AG04450 (cell line): ENCODE results near the gene TUBB. TPM values are rescaled to one million over a fixed set of nuclear protein-coding genes. Genes with fewer than 3 reads are reported as not detected.

Experiments
- CTCF ChIA-PET: fragments of 300-600, 350-600 bp; formaldehyde crosslinking; extraction: SDS; loops from one replicate; lab custom pipeline; 2022; ENCODE audit warnings: antibody characterized with exemption, inconsistent platforms; lab: Charles Lee
- POLR2A ChIA-PET: fragments of 350-600 bp; formaldehyde crosslinking; extraction: SDS; loops from one replicate; lab custom pipeline; 2021; ENCODE audit warnings: antibody characterized with exemption, inconsistent platforms; lab: Yijun Ruan, JAX
- DNase-seq: peaks from one replicate; pipeline ENCODE4 v3.0.0-alpha.2; 2011; ENCODE audit warnings: low read depth, low spot score
- H3K27ac ChIP-seq: one replicate; pipeline ENCODE4 v1.5.1; 2012; ENCODE audit warnings: low read depth, low read length, control low read depth
- H3K27me3 ChIP-seq: one replicate; pipeline ENCODE4 v1.6.0; 2012; ENCODE audit warnings: low read length; ENCODE audit not compliant: control insufficient read depth, insufficient read depth
- H3K4me3 ChIP-seq: 2 replicates; pipeline ENCODE4 v1.5.1; 2011; ENCODE audit warnings: mild to moderate bottlenecking, low read depth, low read length, control low read depth
- H3K9me3 ChIP-seq: 2 replicates; pipeline ENCODE4 v1.5.1; 2012; ENCODE audit warnings: low read length; ENCODE audit not compliant: control insufficient read depth, insufficient read depth
- CTCF ChIP-seq: IDR thresholded peaks from 2 replicates; pipeline ENCODE4 v1.5.1; 2011; ENCODE audit warnings: low read depth, low read length, control low read depth, inconsistent platforms
- polyA minus RNA-seq: library from RNA; depleted of rRNA, polyadenylated mRNA; stranded (reverse); fragments of >200 nt; gene quantifications from 2 replicates; pipeline ENCODE4 v1.2.3, GENCODE V29; 2011; rRNA and poly(A)+ RNA removed
- polyA plus RNA-seq: library from polyadenylated mRNA; depleted of rRNA; stranded (reverse); fragments of >200 nt; gene quantifications from 2 replicates; pipeline ENCODE4 v1.2.3, GENCODE V29; 2011; rRNA removed

Gene TUBB
- 1,457 and 1,715 TPM in 2 replicates for polyA plus RNA-seq
- polyA minus RNA-seq = 1,694 and 2,026 TPM in 2 replicates

GRCh38 chr6:30719791-30720737, at the start of gene TUBB:
TUBB (plus strand) TSS chr6:30720352; CDS start chr6:30720507, 155 bp downstream.
- Histone ChIP-seq H3K27me3 (no peaks in the 10 kb centered on the region), H3K27ac (peak within 1 kb of the TSS; percentile 94), H3K4me3 (peak within 1 kb of the TSS; percentile 85), H3K9me3 (no peaks in the 10 kb centered on the region)
- DNase-seq = peak; percentile 94
- POLR2A ChIA-PET = interaction anchor here (0.7 to 4.9 kb wide), 6 partner anchors 13 to 41 kb away, joined by 3 to 43 read pairs (median 4); partner anchors contain the start of genes IER3 and NRM
- CTCF ChIA-PET = interaction anchor here (0.6 to 5.0 kb wide), 4 partner anchors 40 to 164 kb away, joined by 3 to 105 read pairs (median 4); partner anchors contain the start of gene DHX16
- no peak for TF ChIP-seq CTCF

- Histone ChIP-seq H3K27me3 (no peaks in the 10 kb centered on the region), H3K27ac (no peak overlapping the region), H3K4me3 (no peak overlapping the region), H3K9me3 (no peaks in the 10 kb centered on the region; the same call in 1 of the 2 replicates)
- TF ChIP-seq CTCF = peak; percentile 34
- ChIA-PET CTCF (interaction anchor here (0.6 kb wide), 1 partner anchor 416 kb away, joined by 3 read pairs; no protein-coding TSS in a partner anchor), POLR2A (no interaction called here)
- DNase-seq = no peak
Measured at GRCh38 chr6:30670760-30671527, 49.2 kb upstream of the TUBB start.

- TF ChIP-seq CTCF = peak; percentile 93
- H3K27ac ChIP-seq = peak within 1 kb of the TSS; percentile 31
- peak; percentile 96 for DNase-seq
- ChIA-PET CTCF (interaction anchor here (0.6 to 3.9 kb wide), 18 partner anchors 8 to 726 kb away, joined by 3 to 24 read pairs (median 4); no protein-coding TSS in a partner anchor), POLR2A (interaction anchor here (0.5 to 1.5 kb wide), 8 partner anchors 15 to 1080 kb away, joined by 3 to 9 read pairs (median 4); no protein-coding TSS in a partner anchor)
- peak within 1 kb of the TSS; percentile 98 for H3K4me3 ChIP-seq
- H3K9me3 ChIP-seq = no peaks in the 10 kb centered on the region; the same call in 1 of the 2 replicates
- H3K27me3 ChIP-seq = no peaks in the 10 kb centered on the region
Measured at GRCh38 chr6:30672445-30673253, 47.5 kb upstream of the TUBB start, which contains the start of gene DHX16. DHX16 (minus strand) TSS chr6:30673006; CDS start chr6:30672841, 165 bp downstream.

- Histone ChIP-seq H3K27me3 (no peaks in the 10 kb centered on the region), H3K9me3 (no peaks in the 10 kb centered on the region; the same call in 1 of the 2 replicates), H3K27ac (peak overlapping the region; percentile 31), H3K4me3 (no peak overlapping the region)
- ChIA-PET CTCF (interaction anchor here (6.6 kb wide), 1 partner anchor 46 kb away, joined by 105 read pairs; the partner anchor contains the start of gene TUBB), POLR2A (no interaction called here)
- no peak for DNase-seq
- no peak for TF ChIP-seq CTCF
Measured at GRCh38 chr6:30676660-30677285, 43.4 kb upstream of the TUBB start.
